ENCODE data around the gene ZNF213.

- TF ChIP-seq CTCF (IDR thresholded peaks at IDR 0.05; ENCODE audit: poor library complexity) (no peak), EZH2phosphoT487 (IDR thresholded peaks at IDR 0.05; ENCODE audit: low read depth, severe bottlenecking, unreplicated experiment) (no peak), EZH2 (IDR thresholded peaks at IDR 0.05; ENCODE audit: borderline replicate concordance) (no peak)
Measured at GRCh38 chr16:3171181-3171854, 36.5 kb downstream of the ZNF213 start.
